Right lobe of liver (tissue), 6 donors: Measurements from ENCODE around the gene RIMBP2. TPM values are rescaled to one million over a fixed set of nuclear protein-coding genes. Genes with fewer than 3 reads are reported as not detected.
"Not testable (repeated sequence)": the region's sequence is repeated elsewhere in the genome, so short reads cannot be mapped to it uniquely, and the experiment has no call there.

Source experiments
- ATAC-seq, 4 donors: fragments of 200-7000 bp; cut with Tn5 transposase; one replicate each; pipeline ENCODE4 v1.9.1; 2020; ENCODE audit warnings: mild to moderate bottlenecking in 4 of 4, moderate library complexity in 4 of 4
- DNase-seq, 3 donors: peaks; one replicate each; pipeline ENCODE4 v3.0.0-alpha.2; 2020
- H3K27ac ChIP-seq, 3 donors: fragments of 200-600 bp; one replicate each; pipeline ENCODE4 v1.8.0; 2022
- H3K27me3 ChIP-seq, 2 donors: fragments of 200-600 bp; one replicate each; pipeline ENCODE4 v1.8.0; 2022
- H3K36me3 ChIP-seq, 4 donors: fragments of 200-600 bp; sonication (generic) in 1 of 4; one replicate each; pipeline versions ENCODE4 v1.5.1 to v1.8.0; 2017 to 2022; ENCODE audit warnings: control low read depth in 1 of 4
- H3K4me1 ChIP-seq, 4 donors: fragments of 200-600 bp; sonication (generic) in 1 of 4; one replicate each; pipeline versions ENCODE4 v1.5.1 to v1.8.0; 2017 to 2022; ENCODE audit warnings: control low read depth in 1 of 4
- H3K4me3 ChIP-seq, 3 donors: fragments of 200-600 bp; one replicate each; pipeline ENCODE4 v1.8.0; 2022
- H3K9me3 ChIP-seq, 4 donors: fragments of 200-600 bp; sonication (generic) in 1 of 4; one replicate each; pipeline versions ENCODE4 v1.5.1 to v1.8.0; 2017 to 2022; ENCODE audit warnings: control low read depth in 1 of 4
- POLR2A ChIP-seq: fragments of 450-650 bp; IDR thresholded peaks from one replicate; pipeline ENCODE4 v1.6.1; 2017; ENCODE audit warnings: antibody characterized with exemption, mild to moderate bottlenecking
- WGBS: methylation state at CpG from one replicate; pipeline ENCODE4 v1.1.6; 2018; ENCODE audit warnings: low coverage, low lambda C conversion rate; ENCODE audit not compliant: insufficient coverage; ENCODE audit errors: missing lambda C conversion rate; 5-methylcytosine and 5-hydroxymethylcytosine counted together
- intact Hi-C, 2 donors: fragments of 100-400 bp; cut with DNase I; formaldehyde crosslinking; loops; one replicate each; pipeline versions ENCODE4 v1.11.2 to v1.14.1; 2022
- total RNA-seq, 6 experiments: library from RNA; depleted of rRNA in 2 of 6; stranded (reverse); fragments of >200 nt in 2 of 6; fragmentation: NEBNext Ultra II Directional in 3 of 6; extraction: Animal tissue kit (Norgen Biotek cat#: 25700) in 3 of 6; gene quantifications; one replicate each; pipeline versions ENCODE4 v1.1.0 to v1.2.4, GENCODE V29; 2016 to 2023
- TF ChIP-seq, protein P1 (sequence below), 4 donors: fragments of 200-600 bp in 3 of 4; fragments of 450-650 bp in 1 of 4; IDR thresholded peaks; one replicate each; pipeline versions ENCODE4 v1.5.1 to v1.8.0; 2016 to 2022; ENCODE audit warnings: antibody characterized with exemption in 4 of 4, mild to moderate bottlenecking in 2 of 4
- donor health status: DM: no; HTN: yes; CAD: no.
- donor health status: DM: no; HTN: no; CAD: no.
- donor health status: DM: no; HTN: no; CAD: no.
- donor health status: DM: no; HTN: yes; CAD: no.
- donor health status: DM: no; HTN: yes; CAD: no.

The RIMBP2 gene
- total RNA-seq, 6 experiments from 2014 or later, result 0.04 to 0.19 TPM; not detected in 4

DNA sequence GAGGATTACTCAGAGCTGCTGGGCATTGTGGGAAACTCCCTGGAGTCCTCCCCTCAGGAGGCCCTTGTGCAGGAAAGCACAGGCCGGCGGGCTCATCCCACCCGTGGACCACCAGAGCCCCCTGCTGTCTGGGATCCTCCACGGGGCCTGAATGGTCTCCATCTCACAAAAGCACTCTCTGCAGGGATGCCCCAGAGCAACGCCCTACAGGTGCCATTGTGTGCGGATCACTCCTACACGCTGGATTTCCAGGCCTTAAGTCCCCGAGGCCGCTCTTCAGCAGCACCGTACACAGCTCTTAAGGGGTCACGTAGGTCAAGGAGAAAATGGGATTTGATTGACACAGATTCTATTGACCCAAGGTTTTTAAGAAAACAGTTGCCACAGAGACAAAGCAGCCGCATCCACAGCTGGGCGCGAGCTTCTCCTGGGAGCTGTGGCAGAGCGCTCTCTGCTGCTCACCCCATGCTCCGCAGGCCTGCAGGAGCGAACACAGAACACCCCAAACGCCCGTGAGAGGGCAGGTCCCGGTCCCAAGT lies 36.7 kb upstream of the RIMBP2 start:
- 43% methylated on average over 11 of the region's 20 CpGs for WGBS
- no peaks in the 10 kb centered on the region for H3K27me3 ChIP-seq
- no peaks in the 10 kb centered on the region for H3K36me3 ChIP-seq
- DNase-seq (no peak), ATAC-seq (no peak)
- intact Hi-C loops, result no loop called here
- H3K27ac ChIP-seq, result no peak overlapping the region
- H3K9me3 ChIP-seq, result no peaks in the 10 kb centered on the region
- no peak overlapping the region for H3K4me3 ChIP-seq
- H3K4me1 ChIP-seq, result peaks cover 0 to 3% (median 2%) of the 10 kb centered on the region in 4 donors
- TF ChIP-seq, protein P1, sequence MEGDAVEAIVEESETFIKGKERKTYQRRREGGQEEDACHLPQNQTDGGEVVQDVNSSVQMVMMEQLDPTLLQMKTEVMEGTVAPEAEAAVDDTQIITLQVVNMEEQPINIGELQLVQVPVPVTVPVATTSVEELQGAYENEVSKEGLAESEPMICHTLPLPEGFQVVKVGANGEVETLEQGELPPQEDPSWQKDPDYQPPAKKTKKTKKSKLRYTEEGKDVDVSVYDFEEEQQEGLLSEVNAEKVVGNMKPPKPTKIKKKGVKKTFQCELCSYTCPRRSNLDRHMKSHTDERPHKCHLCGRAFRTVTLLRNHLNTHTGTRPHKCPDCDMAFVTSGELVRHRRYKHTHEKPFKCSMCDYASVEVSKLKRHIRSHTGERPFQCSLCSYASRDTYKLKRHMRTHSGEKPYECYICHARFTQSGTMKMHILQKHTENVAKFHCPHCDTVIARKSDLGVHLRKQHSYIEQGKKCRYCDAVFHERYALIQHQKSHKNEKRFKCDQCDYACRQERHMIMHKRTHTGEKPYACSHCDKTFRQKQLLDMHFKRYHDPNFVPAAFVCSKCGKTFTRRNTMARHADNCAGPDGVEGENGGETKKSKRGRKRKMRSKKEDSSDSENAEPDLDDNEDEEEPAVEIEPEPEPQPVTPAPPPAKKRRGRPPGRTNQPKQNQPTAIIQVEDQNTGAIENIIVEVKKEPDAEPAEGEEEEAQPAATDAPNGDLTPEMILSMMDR (IDR thresholded peaks at IDR 0.05), result peak in 1 of 4 donors; percentile 16
- TF ChIP-seq POLR2A, result no peak

DNA sequence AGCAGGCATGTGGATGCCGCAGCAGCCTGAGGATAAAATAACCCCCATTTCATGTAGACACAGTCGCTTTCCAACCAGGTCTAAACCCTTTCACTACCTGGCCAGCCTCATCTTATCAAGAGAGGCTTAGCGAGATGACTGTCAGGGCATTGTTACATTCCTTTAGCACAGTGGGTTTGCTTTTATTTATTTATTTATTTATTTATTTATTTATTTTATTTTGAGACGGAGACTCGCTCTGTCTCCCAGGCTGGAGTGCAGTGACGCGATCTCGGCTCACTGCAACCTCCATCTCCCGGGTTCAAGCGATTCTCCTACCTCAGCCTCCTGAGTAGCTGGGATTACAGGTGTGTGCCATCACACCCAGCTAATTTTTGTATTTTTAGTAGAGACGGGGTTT lies 35.9 kb upstream of the RIMBP2 start:
- H3K27me3 ChIP-seq, H3K4me3 ChIP-seq, intact Hi-C loops, ATAC-seq, H3K9me3 ChIP-seq, H3K27ac ChIP-seq, H3K36me3 ChIP-seq, DNase-seq, H3K4me1 ChIP-seq: not testable (repeated sequence)
- WGBS, result 82% methylated on average over 8 of the region's 11 CpGs

DNA sequence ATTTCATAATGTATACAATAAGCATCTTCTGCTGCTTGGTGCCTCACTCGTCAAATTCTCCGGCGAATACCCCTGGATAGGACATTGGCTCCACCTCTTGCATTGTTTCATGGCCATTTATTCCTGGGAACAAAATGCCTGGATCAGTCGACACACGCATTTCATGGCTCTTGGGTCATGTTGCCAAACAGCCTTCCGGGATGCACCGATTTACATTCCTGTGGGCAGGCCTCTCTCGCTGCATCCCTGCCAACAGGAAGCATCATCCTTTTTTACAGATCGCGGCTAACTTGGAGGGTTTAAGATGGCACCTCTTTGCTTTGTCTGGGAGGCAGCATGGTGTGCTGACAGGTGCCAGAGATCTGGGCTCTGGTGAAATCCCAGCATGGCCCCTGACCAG lies 32.7 kb upstream of the RIMBP2 start:
- Histone ChIP-seq H3K27ac (no peak overlapping the region), H3K36me3 (no peaks in the 10 kb centered on the region), H3K27me3 (no peaks in the 10 kb centered on the region), H3K9me3 (no peaks in the 10 kb centered on the region), H3K4me3 (no peak overlapping the region), H3K4me1 (peaks cover 0 to 16% (median 5%) of the 10 kb centered on the region in 4 donors)
- ATAC-seq (no peak), DNase-seq (no peak)
- TF ChIP-seq, protein P1 (IDR thresholded peaks at IDR 0.05), result no peak
- no peak for TF ChIP-seq POLR2A
- 46% methylated on average over 8 of the region's 10 CpGs for WGBS
- intact Hi-C loops, result no loop called here

DNA sequence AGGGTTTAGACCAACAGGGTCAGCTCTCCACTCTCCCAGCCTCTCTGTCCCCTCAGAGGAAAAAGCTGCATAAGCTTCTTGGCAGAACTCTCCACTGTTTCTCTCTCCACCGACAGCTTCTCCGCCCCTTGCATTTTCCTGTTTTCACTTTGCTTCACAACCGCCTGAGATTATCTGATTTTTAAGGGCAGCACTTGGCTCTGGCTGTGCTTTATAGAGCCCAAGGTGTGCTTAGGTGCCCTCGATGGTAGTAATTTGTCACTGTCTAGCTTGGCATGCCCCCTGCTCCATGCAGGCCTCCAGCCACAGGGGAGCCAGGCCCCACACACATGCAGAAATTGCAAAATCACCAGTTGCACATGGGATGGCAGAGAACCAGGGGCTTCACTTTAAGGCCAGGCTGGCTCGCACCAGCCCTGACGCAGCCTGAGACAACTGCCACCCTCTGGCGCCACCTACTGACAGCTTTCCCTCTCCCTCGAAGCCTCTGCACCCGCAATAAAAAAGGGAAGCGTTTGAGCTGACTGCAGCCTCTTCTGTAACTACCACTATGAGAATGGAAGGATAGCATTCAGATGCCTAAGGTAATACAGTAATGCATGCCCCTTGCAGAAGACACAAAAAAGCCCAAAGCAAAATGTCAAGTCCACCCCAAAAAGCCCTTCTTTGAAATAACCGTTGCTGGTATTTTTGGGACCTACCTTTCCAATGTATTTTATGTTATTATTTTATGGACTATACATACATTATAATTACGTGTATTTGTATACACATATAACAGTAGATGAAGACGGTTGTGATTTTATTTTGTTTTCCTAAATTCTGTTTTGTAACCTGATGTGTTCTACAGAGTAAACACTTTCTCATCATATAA lies 32.0 kb upstream of the RIMBP2 start:
- no peaks in the 10 kb centered on the region for H3K27me3 ChIP-seq
- WGBS, result 3% methylated on average over 13 of the region's 13 CpGs
- no peak overlapping the region for H3K27ac ChIP-seq

More for the DNA sequence above, 32.0 kb upstream of the RIMBP2 start:
- intact Hi-C loops, result no loop called here
- no peaks in the 10 kb centered on the region for H3K9me3 ChIP-seq
- TF ChIP-seq, protein P1 (IDR thresholded peaks at IDR 0.05), result peak; percentile 78 to 93 (median 92)
- no peak for TF ChIP-seq POLR2A
- H3K36me3 ChIP-seq, result no peaks in the 10 kb centered on the region
- peaks cover 0 to 17% (median 5%) of the 10 kb centered on the region in 4 donors for H3K4me1 ChIP-seq
- ATAC-seq (peak; percentile 90 to 94 (median 92)), DNase-seq (peak; percentile 82 to 88 (median 84))
- no peak overlapping the region for H3K4me3 ChIP-seq
